ENCODE measurements around the gene KLF13.
A peak's percentile ranks its signal among the peaks of the same experiment; 100 is the strongest.
"Not testable (repeated sequence)": the region's sequence is repeated elsewhere in the genome, so short reads cannot be mapped to it uniquely, and the experiment has no call there.

Gene KLF13

GRCh38 chr15:31347067-31347975, 20.7 kb downstream of the KLF13 start:
- peak; percentile 72 for DNase-seq (ENCODE audit: low read depth)

GRCh38 chr15:31347981-31348803, 21.6 kb downstream of the KLF13 start:
- DNase-seq (ENCODE audit: low read depth) = no peak

- no peak for DNase-seq (ENCODE audit: low read depth)
Observed at GRCh38 chr15:31349233-31350141, 22.9 kb downstream of the KLF13 start.

- no peak for DNase-seq (ENCODE audit: low read depth)
Observed at GRCh38 chr15:31350771-31351170, 24.1 kb downstream of the KLF13 start.

GRCh38 chr15:31352339-31352751, 25.7 kb downstream of the KLF13 start:
- DNase-seq (ENCODE audit: low read depth) = no peak

- DNase-seq (ENCODE audit: low read depth) = peak; percentile 33
Observed at GRCh38 chr15:31352911-31353811, 26.5 kb downstream of the KLF13 start.

- no peak for DNase-seq (ENCODE audit: low read depth)
Observed at GRCh38 chr15:31353931-31354330, 27.3 kb downstream of the KLF13 start.

GRCh38 chr15:31356097-31356496, 29.5 kb downstream of the KLF13 start:
- not testable (repeated sequence) for DNase-seq (ENCODE audit: low read depth)

GRCh38 chr15:31357148-31357547, 30.5 kb downstream of the KLF13 start:
- no peak for DNase-seq (ENCODE audit: low read depth)

- no peak for DNase-seq (ENCODE audit: low read depth)
Observed at GRCh38 chr15:31358163-31358562, 31.5 kb downstream of the KLF13 start.

GRCh38 chr15:31358957-31359701, 32.5 kb downstream of the KLF13 start:
- DNase-seq (ENCODE audit: low read depth) = no peak

GRCh38 chr15:31359702-31360111, 33.1 kb downstream of the KLF13 start:
- no peak for DNase-seq (ENCODE audit: low read depth)

GRCh38 chr15:31360158-31360561, 33.5 kb downstream of the KLF13 start:
- no peak for DNase-seq (ENCODE audit: low read depth)

- DNase-seq (ENCODE audit: low read depth) = peak; percentile 80
Observed at GRCh38 chr15:31360843-31361763, 34.5 kb downstream of the KLF13 start.

- no peak for DNase-seq (ENCODE audit: low read depth)
Observed at GRCh38 chr15:31361764-31362515, 35.3 kb downstream of the KLF13 start.

GRCh38 chr15:31362886-31363285, 36.3 kb downstream of the KLF13 start:
- no peak for DNase-seq (ENCODE audit: low read depth)

- no peak for DNase-seq (ENCODE audit: low read depth)
Observed at GRCh38 chr15:31364301-31365031, 37.8 kb downstream of the KLF13 start.

All from T follicular helper cell (primary cell).